DOHH2 (cell line): ENCODE data around the gene ABLIM2.

ENCODE experiments used
- H3F3A ChIP-seq: fragments of 200-600 bp; sonication (generic), shearing (Covaris generic); 2 replicates; pipeline ENCODE4 v1.6.0; 2016; ENCODE audit warnings: antibody characterized with exemption, mild to moderate bottlenecking; ENCODE audit not compliant: control insufficient read depth, insufficient read depth
- H3K27ac ChIP-seq: fragments of 200-600 bp; sonication (generic); 2 replicates; pipeline ENCODE4 v1.5.1; 2014; ENCODE audit warnings: low read depth, mild to moderate bottlenecking, low read length, moderate library complexity
- H3K27me3 ChIP-seq: fragments of 200-600 bp; sonication (generic); 2 replicates; pipeline ENCODE4 v1.6.1; 2014; ENCODE audit warnings: mild to moderate bottlenecking, low read length, mixed read lengths; ENCODE audit not compliant: control insufficient read depth
- H3K36me3 ChIP-seq: fragments of 200-600 bp; sonication (generic); 2 replicates; pipeline ENCODE4 v1.6.1; 2014; ENCODE audit warnings: mild to moderate bottlenecking, low read length, moderate library complexity, mixed read lengths; ENCODE audit not compliant: control insufficient read depth
- H3K4me1 ChIP-seq: fragments of 200-600 bp; sonication (generic); 2 replicates; pipeline ENCODE4 v1.6.1; 2014; ENCODE audit warnings: mild to moderate bottlenecking, low read length, mixed read lengths; ENCODE audit not compliant: control insufficient read depth
- H3K4me2 ChIP-seq: fragments of 200-600 bp; sonication (generic); 2 replicates; pipeline ENCODE4 v1.6.0; 2014; ENCODE audit warnings: mild to moderate bottlenecking, low read length, moderate library complexity
- H3K4me3 ChIP-seq: fragments of 200-600 bp; sonication (generic); 2 replicates; pipeline ENCODE4 v1.5.1; 2014; ENCODE audit warnings: mild to moderate bottlenecking, low read length, mixed read lengths
- H3K79me2 ChIP-seq: fragments of 200-600 bp; sonication (generic); 2 replicates; pipeline ENCODE4 v1.6.1; 2014; ENCODE audit warnings: mild to moderate bottlenecking, low read length, mixed read lengths; ENCODE audit not compliant: control insufficient read depth
- H3K9me2 ChIP-seq: fragments of 200-600 bp; sonication (generic); replicated peaks from 2 replicates; pipeline ENCODE4 v1.6.1; 2014; ENCODE audit warnings: mild to moderate bottlenecking, low read length, mixed read lengths; ENCODE audit not compliant: control insufficient read depth
- H3K9me3 ChIP-seq: fragments of 200-600 bp; sonication (generic); 2 replicates; pipeline ENCODE4 v1.6.1; 2014; ENCODE audit warnings: antibody characterized with exemption, low read length, mixed read lengths; ENCODE audit not compliant: control insufficient read depth, insufficient read depth
- H4K20me1 ChIP-seq: fragments of 200-600 bp; sonication (generic); 2 replicates; pipeline ENCODE4 v1.6.0; 2014; ENCODE audit warnings: low read depth, mild to moderate bottlenecking, antibody characterized with exemption, low read length, moderate library complexity; ENCODE audit not compliant: control insufficient read depth, insufficient read depth
- EZH2phosphoT487 ChIP-seq: fragments of 200-600 bp; sonication (generic); IDR thresholded peaks from 2 replicates; pipeline ENCODE4 v1.6.1; 2017; ENCODE audit warnings: borderline replicate concordance, mild to moderate bottlenecking, antibody characterized with exemption, low read length, moderate library complexity, mixed read lengths
- TF ChIP-seq, protein P1 (sequence below): fragments of 200-600 bp; sonication (generic); IDR thresholded peaks from one replicate; pipeline ENCODE4 v1.5.1; 2014; ENCODE audit warnings: antibody characterized with exemption, mild to moderate bottlenecking, low read depth, low read length; ENCODE audit not compliant: poor library complexity, severe bottlenecking

ABLIM2 gene

GRCh38 chr4:8160233-8160560, 1.6 kb upstream of the ABLIM2 start:
- H3K4me3 ChIP-seq: peak overlapping the region; percentile 74
- H3K4me1 ChIP-seq: peaks cover 73% of the 10 kb centered on the region
- no peaks in the 10 kb centered on the region for H3K9me3 ChIP-seq
- H3K79me2 ChIP-seq: peaks cover 15% of the 10 kb centered on the region
- H3F3A ChIP-seq: 0 out of 2 replicates have a peak, but pooled peaks cover 8% of the 10 kb centered on the region
- no peak for TF ChIP-seq EZH2phosphoT487
- TF ChIP-seq, protein P1, sequence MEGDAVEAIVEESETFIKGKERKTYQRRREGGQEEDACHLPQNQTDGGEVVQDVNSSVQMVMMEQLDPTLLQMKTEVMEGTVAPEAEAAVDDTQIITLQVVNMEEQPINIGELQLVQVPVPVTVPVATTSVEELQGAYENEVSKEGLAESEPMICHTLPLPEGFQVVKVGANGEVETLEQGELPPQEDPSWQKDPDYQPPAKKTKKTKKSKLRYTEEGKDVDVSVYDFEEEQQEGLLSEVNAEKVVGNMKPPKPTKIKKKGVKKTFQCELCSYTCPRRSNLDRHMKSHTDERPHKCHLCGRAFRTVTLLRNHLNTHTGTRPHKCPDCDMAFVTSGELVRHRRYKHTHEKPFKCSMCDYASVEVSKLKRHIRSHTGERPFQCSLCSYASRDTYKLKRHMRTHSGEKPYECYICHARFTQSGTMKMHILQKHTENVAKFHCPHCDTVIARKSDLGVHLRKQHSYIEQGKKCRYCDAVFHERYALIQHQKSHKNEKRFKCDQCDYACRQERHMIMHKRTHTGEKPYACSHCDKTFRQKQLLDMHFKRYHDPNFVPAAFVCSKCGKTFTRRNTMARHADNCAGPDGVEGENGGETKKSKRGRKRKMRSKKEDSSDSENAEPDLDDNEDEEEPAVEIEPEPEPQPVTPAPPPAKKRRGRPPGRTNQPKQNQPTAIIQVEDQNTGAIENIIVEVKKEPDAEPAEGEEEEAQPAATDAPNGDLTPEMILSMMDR: no peak
- peak overlapping the region; percentile 18 for H3K27ac ChIP-seq
- H3K4me2 ChIP-seq: peak overlapping the region; percentile 76
- no peaks in the 10 kb centered on the region for H3K36me3 ChIP-seq
- no peaks in the 10 kb centered on the region for H4K20me1 ChIP-seq
- no peaks in the 10 kb centered on the region for H3K27me3 ChIP-seq
- H3K9me2 ChIP-seq: no peaks in the 10 kb centered on the region

DNA sequence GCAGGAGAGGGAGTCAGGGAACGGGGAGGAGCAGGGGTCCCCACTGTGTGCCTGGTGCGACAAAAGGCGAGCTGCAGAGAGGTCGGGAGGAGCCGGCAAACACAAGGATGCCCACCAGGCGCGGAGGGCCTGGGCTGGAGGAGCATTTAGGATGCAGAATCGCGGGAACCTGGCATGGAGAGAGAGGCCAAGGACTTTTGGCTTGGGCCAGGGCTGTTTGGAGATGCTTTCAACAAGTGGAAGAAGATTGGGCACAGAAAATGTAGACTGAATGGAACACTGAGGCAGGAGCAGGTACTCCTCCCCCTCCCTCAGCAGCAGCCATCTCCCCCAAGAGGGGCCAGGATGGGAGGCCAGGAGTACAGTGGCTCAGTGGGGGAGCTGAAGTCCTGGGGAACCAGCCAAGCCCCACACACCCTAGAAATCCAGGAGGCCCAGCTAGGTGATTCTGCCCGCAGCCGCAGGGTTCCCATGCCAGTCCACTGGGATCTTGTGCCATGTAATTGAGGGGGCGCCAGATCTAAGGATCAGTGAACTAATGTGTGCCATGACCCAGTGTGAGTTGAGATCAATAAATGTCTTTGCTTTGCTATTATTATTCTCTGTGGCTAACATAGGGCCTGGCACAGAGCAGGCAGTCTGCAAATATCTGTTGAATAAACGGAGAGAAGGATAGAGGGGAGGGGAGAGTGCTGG, 1.1 kb upstream of the ABLIM2 start:
- Histone ChIP-seq H3K4me3 (peak overlapping the region; percentile 74), H3K4me1 (peaks cover 68% of the 10 kb centered on the region), H3F3A (0 out of 2 replicates have a peak, but pooled peaks cover 8% of the 10 kb centered on the region), H4K20me1 (no peaks in the 10 kb centered on the region), H3K9me2 (no peaks in the 10 kb centered on the region), H3K27ac (peak overlapping the region; percentile 18), H3K79me2 (peaks cover 15% of the 10 kb centered on the region), H3K36me3 (no peaks in the 10 kb centered on the region), H3K27me3 (no peaks in the 10 kb centered on the region), H3K9me3 (no peaks in the 10 kb centered on the region), H3K4me2 (peak overlapping the region; percentile 76)
- TF ChIP-seq, protein P1: no peak
- TF ChIP-seq EZH2phosphoT487: no peak

- Histone ChIP-seq H3K4me3 (peak overlapping the region; percentile 79), H3K27me3 (no peaks in the 10 kb centered on the region)
Observed at GRCh38 chr4:8157944-8158709, 486 bp downstream of the ABLIM2 start.

More at GRCh38 chr4:8157944-8158709, 486 bp downstream of the ABLIM2 start:
- Histone ChIP-seq H3K36me3 (no peaks in the 10 kb centered on the region), H3F3A (0 out of 2 replicates have a peak, but pooled peaks cover 2% of the 10 kb centered on the region), H3K4me2 (peak overlapping the region; percentile 85), H3K4me1 (peaks cover 52% of the 10 kb centered on the region), H4K20me1 (no peaks in the 10 kb centered on the region), H3K79me2 (peaks cover 15% of the 10 kb centered on the region), H3K27ac (no peak overlapping the region), H3K9me2 (no peaks in the 10 kb centered on the region), H3K9me3 (no peaks in the 10 kb centered on the region)
- TF ChIP-seq EZH2phosphoT487: no peak
- TF ChIP-seq, protein P1: no peak
